Prostate gland (tissue), 2 donors: ENCODE measurements around the gene NACC1. TPM values are rescaled to one million over a fixed set of nuclear protein-coding genes. Genes with fewer than 3 reads are reported as not detected.
A peak's percentile ranks its signal among the peaks of the same experiment; 100 is the strongest.
"Not testable (repeated sequence)": the region's sequence is repeated elsewhere in the genome, so short reads cannot be mapped to it uniquely, and the experiment has no call there.

Experiments used
- DNase-seq: peaks from one replicate; pipeline ENCODE4 v3.0.0-alpha.2; 2019; ENCODE audit warnings: low spot score
- H3K27ac ChIP-seq, 2 donors: fragments of 200-600 bp; sonication (generic); 2 replicates each; pipeline ENCODE4 v1.5.1; 2017 to 2019
- H3K27me3 ChIP-seq: fragments of 200-600 bp; sonication (generic); replicated peaks from 2 replicates; pipeline ENCODE4 v1.5.1; 2019; ENCODE audit not compliant: insufficient read depth
- H3K36me3 ChIP-seq, 2 donors: fragments of 200-600 bp; sonication (generic); 1 replicate in 1 of 2; 2 replicates in 1 of 2; pipeline versions ENCODE4 v1.5.1 to v1.8.1; 2017 to 2019
- H3K4me1 ChIP-seq: fragments of 200-600 bp; sonication (generic); replicated peaks from 2 replicates; pipeline ENCODE4 v1.5.1; 2019
- H3K4me3 ChIP-seq, 2 donors: fragments of 200-600 bp; sonication (generic); 2 replicates each; pipeline ENCODE4 v1.5.1; 2017 to 2019
- H3K9me3 ChIP-seq: fragments of 200-600 bp; sonication (generic); 2 replicates; pipeline ENCODE4 v1.5.1; 2017
- CTCF ChIP-seq, 4 experiments: fragments of 200-600 bp in 2 of 4; fragments of 450-650 bp in 2 of 4; sonication (generic) in 2 of 4; IDR thresholded peaks; 1 replicate in 3 of 4; 2 replicates in 1 of 4; pipeline ENCODE4 v1.5.1; 2016 to 2019; ENCODE audit warnings: antibody characterized with exemption in 4 of 4, mild to moderate bottlenecking in 2 of 4, moderate library complexity in 2 of 4
- POLR2A ChIP-seq: fragments of 450-650 bp; IDR thresholded peaks from one replicate; pipeline ENCODE4 v1.6.1; 2016; ENCODE audit warnings: antibody characterized with exemption, mild to moderate bottlenecking
- POLR2AphosphoS5 ChIP-seq: sonication (generic); formaldehyde crosslinking; IDR thresholded peaks from one replicate; pipeline ENCODE4 v1.6.1; 2017; ENCODE audit warnings: antibody characterized with exemption
- WGBS: methylation state at CpG from one replicate; pipeline ENCODE4 v1.1.5; 2018; 5-methylcytosine and 5-hydroxymethylcytosine counted together
- intact Hi-C: fragments of 100-400 bp; cut with DNase I; formaldehyde crosslinking; loops from one replicate; pipeline ENCODE4 v1.14.2; 2022
- total RNA-seq, 2 donors: library from RNA; depleted of rRNA; stranded (reverse); fragments of >200 nt; gene quantifications; one replicate each; pipeline ENCODE4 v1.1.0, GENCODE V29; 2016

NACC1 gene
- total RNA-seq, 2 donors from 2014 or later: 52.4 to 91.9 TPM

GRCh38 chr19:13181747-13182388 is 63.8 kb downstream of the NACC1 start:
- no peak overlapping the region for H3K27ac ChIP-seq
- H3K9me3 ChIP-seq: no peaks in the 10 kb centered on the region
- WGBS: 8% methylated on average over 14 of the region's 16 CpGs
- H3K27me3 ChIP-seq: no peaks in the 10 kb centered on the region
- H3K36me3 ChIP-seq: no peaks in the 10 kb centered on the region
- no peak overlapping the region for H3K4me3 ChIP-seq
- H3K4me1 ChIP-seq: peaks cover 5% of the 10 kb centered on the region
- DNase-seq: peak; percentile 78
- TF ChIP-seq CTCF (IDR thresholded peaks at IDR 0.05): no peak
- peak; percentile 59 for TF ChIP-seq POLR2AphosphoS5
- intact Hi-C loops: no loop called here

- H3K27me3 ChIP-seq, intact Hi-C loops, H3K9me3 ChIP-seq, H3K4me3 ChIP-seq, DNase-seq, H3K27ac ChIP-seq, H3K36me3 ChIP-seq, H3K4me1 ChIP-seq: not testable (repeated sequence)
- 88% methylated on average over 23 of the region's 23 CpGs for WGBS
Observed at GRCh38 chr19:13184926-13185325, 66.9 kb downstream of the NACC1 start.

GRCh38 chr19:13185763-13186657 is 67.9 kb downstream of the NACC1 start:
- H3K4me3 ChIP-seq, DNase-seq, H3K27me3 ChIP-seq, intact Hi-C loops, H3K4me1 ChIP-seq, H3K27ac ChIP-seq, H3K36me3 ChIP-seq, H3K9me3 ChIP-seq: not testable (repeated sequence)
- 57% methylated on average over 22 of the region's 22 CpGs for WGBS

GRCh38 chr19:13186688-13187087 is 68.6 kb downstream of the NACC1 start:
- H3K4me1 ChIP-seq, H3K27me3 ChIP-seq, intact Hi-C loops, H3K9me3 ChIP-seq, H3K36me3 ChIP-seq, DNase-seq, H3K4me3 ChIP-seq, H3K27ac ChIP-seq: not testable (repeated sequence)
- 95% methylated on average over 24 of the region's 38 CpGs for WGBS

DNA sequence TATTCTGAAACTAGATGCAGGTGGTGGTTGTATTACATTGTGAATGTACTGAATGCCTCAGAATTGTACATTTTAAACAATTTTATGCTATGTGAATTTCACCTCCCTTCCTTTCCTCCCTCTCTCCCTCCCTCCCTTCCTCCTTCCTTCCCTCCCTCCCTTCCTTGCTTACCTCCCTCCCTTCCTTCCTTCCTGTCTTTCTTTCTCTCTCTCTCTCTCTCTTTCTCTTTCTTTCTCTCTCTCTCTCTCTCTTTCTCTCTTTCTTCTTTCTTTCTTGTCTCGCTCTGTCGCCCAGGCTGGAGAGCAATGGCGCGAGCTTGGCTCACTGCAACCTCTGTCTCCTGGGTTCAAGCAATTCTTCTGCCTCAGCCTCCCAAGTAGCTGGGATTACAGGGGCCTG is 69.4 kb downstream of the NACC1 start:
- intact Hi-C loops: no loop called here
- Histone ChIP-seq H3K36me3 (no peaks in the 10 kb centered on the region), H3K4me3 (no peak overlapping the region), H3K27ac (no peak overlapping the region), H3K27me3 (no peaks in the 10 kb centered on the region), H3K9me3 (no peaks in the 10 kb centered on the region), H3K4me1 (no peaks in the 10 kb centered on the region)
- no peak for TF ChIP-seq CTCF (IDR thresholded peaks at IDR 0.05)
- no peak for TF ChIP-seq POLR2AphosphoS5
- no peak for TF ChIP-seq POLR2A
- DNase-seq: no peak
- WGBS: 98% methylated on average over 4 of the region's 4 CpGs

- 85% methylated on average over 4 of the region's 4 CpGs for WGBS
- Histone ChIP-seq H3K4me3 (no peak overlapping the region), H3K36me3 (no peaks in the 10 kb centered on the region), H3K4me1 (no peaks in the 10 kb centered on the region), H3K27ac (no peak overlapping the region), H3K9me3 (no peaks in the 10 kb centered on the region), H3K27me3 (no peaks in the 10 kb centered on the region)
- no peak for DNase-seq
- intact Hi-C loops: no loop called here
- TF ChIP-seq POLR2AphosphoS5 (no peak), CTCF (IDR thresholded peaks at IDR 0.05) (no peak), POLR2A (no peak)
Observed at GRCh38 chr19:13189600-13189999, 71.5 kb downstream of the NACC1 start.

Other genes with a start within 250 kb of the NACC1 start
- 10 to 100 TPM; 41.4 to 63.9 TPM for gene DNASE2, start 236.8 kb upstream of the NACC1 start, total RNA-seq
- gene KLF1, start 231.1 kb upstream of the NACC1 start, total RNA-seq: not detected
- 10 to 100 TPM; 66.4 to 81.7 TPM for gene GCDH, start 227.1 kb upstream of the NACC1 start, total RNA-seq
- gene SYCE2, start 199.0 kb upstream of the NACC1 start, total RNA-seq: 1 to 10 TPM in 1 of 2 donors, under 1 TPM in 1; 0.18 to 5.9 TPM
- 10 to 100 TPM; 54.8 to 65.0 TPM for gene FARSA, start 184.6 kb upstream of the NACC1 start, total RNA-seq
- gene CALR, start 179.7 kb upstream of the NACC1 start, total RNA-seq: 100 to 1,000 TPM; 532 to 980 TPM
- 100 to 1,000 TPM; 113 to 145 TPM for gene RAD23A, start 172.4 kb upstream of the NACC1 start, total RNA-seq
- gene GADD45GIP1, start 161.0 kb upstream of the NACC1 start, total RNA-seq: 10 to 100 TPM; 29.9 to 58.7 TPM
- 1 to 10 TPM in 1 of 2 donors, not detected in 1; 1.8 TPM for gene DAND5, start 148.7 kb upstream of the NACC1 start, total RNA-seq
- 100 to 1,000 TPM; 185 to 286 TPM for gene NFIX, start 122.8 kb upstream of the NACC1 start, total RNA-seq
- gene LYL1, start 15.4 kb upstream of the NACC1 start, total RNA-seq: 10 to 100 TPM in 1 of 2 donors, 1 to 10 TPM in 1; 4.6 to 13.3 TPM
- 10 to 100 TPM; 23.3 to 55.4 TPM for gene TRMT1, start 1.5 kb upstream of the NACC1 start, total RNA-seq
- gene STX10, start 32.1 kb downstream of the NACC1 start, total RNA-seq: 10 to 100 TPM; 42.5 to 48.6 TPM
- gene IER2, start 32.1 kb downstream of the NACC1 start, total RNA-seq: 10 to 100 TPM; 34.7 to 75.7 TPM